ENCODE results near the gene SPI1. TPM values are rescaled to one million over a fixed set of nuclear protein-coding genes. Genes with fewer than 3 reads are reported as not detected.

Gene SPI1
- total and polyA plus RNA-seq, 2 experiments from 2014 or later = 0.30 TPM; not detected in 1

DNA sequence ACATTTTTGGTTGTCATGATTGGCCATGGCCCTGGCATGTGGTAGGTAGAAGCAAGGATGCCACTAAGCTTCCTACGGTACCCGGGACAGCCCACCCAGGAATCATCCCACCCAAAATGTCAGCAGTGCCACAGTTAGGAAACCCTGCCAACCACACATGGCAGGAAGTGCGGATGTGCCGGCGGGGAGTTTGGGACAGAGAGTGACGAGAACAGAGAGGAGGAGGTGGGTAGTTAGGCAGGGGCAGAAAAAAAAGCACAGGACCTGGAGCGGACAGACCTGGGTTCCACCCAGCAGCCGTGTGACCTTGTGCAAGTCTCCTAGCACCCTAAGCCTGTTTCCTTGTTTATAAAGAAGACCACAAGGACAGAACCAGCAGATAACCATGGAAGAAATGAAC is 3.3 kb downstream of the SPI1 start:
- H3K4me3 ChIP-seq = no peak overlapping the region
- H3K9me2 ChIP-seq (ENCODE audit: insufficient read depth) = no peaks in the 10 kb centered on the region
- no peak overlapping the region for H3K27ac ChIP-seq
- no peaks in the 10 kb centered on the region for H3K9me3 ChIP-seq (ENCODE audit: low read depth)
- in situ Hi-C loops (cut with MboI) = loop anchor here (10.0 kb wide), 1 partner anchor 70 kb away; the partner anchor contains the start of gene RAPSN
- no peak for DNase-seq
- H3K9ac ChIP-seq = no peak overlapping the region
- H4K20me1 ChIP-seq (ENCODE audit: insufficient read depth) = no peaks in the 10 kb centered on the region
- H3K27me3 ChIP-seq (replicated peaks; ENCODE audit: insufficient read depth) = no peaks in the 10 kb centered on the region
- no peak overlapping the region for H2AFZ ChIP-seq
- H3K36me3 ChIP-seq (ENCODE audit: low read depth) = no peaks in the 10 kb centered on the region
- 0 out of 2 replicates have a peak, but pooled peaks cover 3% of the 10 kb centered on the region for H3K4me1 ChIP-seq (ENCODE audit: insufficient read depth)
- TF ChIP-seq EZH2 (IDR thresholded peaks at IDR 0.05; ENCODE audit: insufficient read depth, poor library complexity, severe bottlenecking) (no peak), EZH2phosphoT487 (IDR thresholded peaks at IDR 0.05; ENCODE audit: insufficient read depth, low read depth) (no peak)
- WGBS, 2 experiments (ENCODE audit: low coverage in 1 of 2, low lambda C conversion rate in 2 of 2, missing lambda C conversion rate in 2 of 2) = 74 to 75% methylated on average over 8 of the region's 8 CpGs
- no peaks in the 10 kb centered on the region for H3F3A ChIP-seq (ENCODE audit: insufficient read depth)
- H3K4me2 ChIP-seq (ENCODE audit: unreplicated experiment) = no peak overlapping the region
- no peaks in the 10 kb centered on the region for H3K79me2 ChIP-seq (ENCODE audit: insufficient read depth)

DNA sequence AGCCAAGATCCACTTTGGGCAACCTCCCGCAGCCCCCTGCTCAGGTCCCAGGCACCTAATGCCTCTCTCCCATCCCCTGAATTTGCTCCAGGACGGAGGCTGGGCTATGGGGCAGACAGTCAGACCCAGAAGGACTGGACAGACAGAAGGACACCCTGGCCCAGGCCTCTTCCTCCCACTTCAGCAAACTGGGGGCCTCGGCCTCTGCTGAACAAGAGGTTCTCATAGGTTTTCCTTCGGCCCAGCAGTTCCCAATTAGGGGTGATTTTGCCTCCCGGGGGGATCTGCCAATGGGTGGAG is 3.7 kb downstream of the SPI1 start:
- no peaks in the 10 kb centered on the region for H3K36me3 ChIP-seq (ENCODE audit: low read depth)
- H2AFZ ChIP-seq = no peak overlapping the region
- H3F3A ChIP-seq (ENCODE audit: insufficient read depth) = no peaks in the 10 kb centered on the region
- DNase-seq = no peak
- no peaks in the 10 kb centered on the region for H3K79me2 ChIP-seq (ENCODE audit: insufficient read depth)
- H3K27me3 ChIP-seq (replicated peaks; ENCODE audit: insufficient read depth) = no peaks in the 10 kb centered on the region
- 64 to 68% methylated on average over 5 of the region's 5 CpGs for WGBS, 2 experiments (ENCODE audit: low coverage in 1 of 2, low lambda C conversion rate in 2 of 2, missing lambda C conversion rate in 2 of 2)
- no peak overlapping the region for H3K27ac ChIP-seq
- no peaks in the 10 kb centered on the region for H4K20me1 ChIP-seq (ENCODE audit: insufficient read depth)
- 0 out of 2 replicates have a peak, but pooled peaks cover 3% of the 10 kb centered on the region for H3K4me1 ChIP-seq (ENCODE audit: insufficient read depth)
- H3K9me2 ChIP-seq (ENCODE audit: insufficient read depth) = no peaks in the 10 kb centered on the region
- in situ Hi-C loops (cut with MboI) = loop anchor here (10.0 kb wide), 1 partner anchor 70 kb away; the partner anchor contains the start of gene RAPSN
- H3K4me3 ChIP-seq = no peak overlapping the region
- H3K9ac ChIP-seq = no peak overlapping the region
- no peak overlapping the region for H3K4me2 ChIP-seq (ENCODE audit: unreplicated experiment)
- H3K9me3 ChIP-seq (ENCODE audit: low read depth) = no peaks in the 10 kb centered on the region
- TF ChIP-seq EZH2 (IDR thresholded peaks at IDR 0.05; ENCODE audit: insufficient read depth, poor library complexity, severe bottlenecking) (no peak), EZH2phosphoT487 (IDR thresholded peaks at IDR 0.05; ENCODE audit: insufficient read depth, low read depth) (no peak)

DNA sequence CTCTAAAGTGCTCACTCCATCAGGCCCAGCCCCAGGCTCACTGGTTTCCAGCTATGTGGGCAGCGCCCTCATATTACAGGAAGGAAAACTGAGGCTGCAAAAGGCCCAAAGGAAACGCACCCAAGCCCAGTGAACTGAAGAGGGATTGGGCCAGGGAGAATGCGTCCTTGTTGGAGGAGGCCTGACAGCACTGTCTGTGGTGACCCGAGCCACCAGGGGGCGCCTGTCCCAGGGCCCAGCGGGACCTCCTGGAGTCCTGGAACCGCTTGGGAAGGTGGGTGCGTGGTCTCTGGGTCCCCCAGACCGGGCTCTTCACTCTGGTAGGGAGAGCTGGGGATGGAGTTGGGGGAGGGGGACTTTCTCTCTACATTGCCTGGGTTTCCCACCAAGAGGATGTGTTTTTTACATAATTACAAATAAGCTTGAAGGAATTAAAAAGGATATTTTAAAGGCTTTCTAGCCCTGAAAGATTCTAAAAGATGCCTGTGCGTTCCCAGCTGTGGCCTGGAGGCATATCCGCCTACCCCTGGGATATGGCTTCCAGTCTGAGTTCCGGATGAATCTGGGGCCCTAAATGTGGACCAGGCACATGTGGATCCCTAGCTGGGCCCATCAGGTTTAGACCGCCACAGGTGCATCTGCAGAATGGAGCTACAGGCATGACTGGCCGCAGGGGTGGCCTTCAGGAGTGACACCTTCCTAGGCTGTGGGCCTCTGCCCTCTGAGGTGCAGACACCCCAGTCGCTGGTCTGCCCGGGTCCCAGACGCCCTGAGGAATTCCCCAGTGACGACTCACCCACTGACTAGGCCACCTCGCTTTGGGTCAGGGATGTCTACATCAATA is 4.2 kb downstream of the SPI1 start:
- DNase-seq = peak; percentile 81
- TF ChIP-seq EZH2 (IDR thresholded peaks at IDR 0.05; ENCODE audit: insufficient read depth, poor library complexity, severe bottlenecking) (no peak), EZH2phosphoT487 (IDR thresholded peaks at IDR 0.05; ENCODE audit: insufficient read depth, low read depth) (no peak)
- H3K79me2 ChIP-seq (ENCODE audit: insufficient read depth) = no peaks in the 10 kb centered on the region
- no peak overlapping the region for H3K9ac ChIP-seq
- WGBS, 2 experiments (ENCODE audit: low coverage in 1 of 2, low lambda C conversion rate in 2 of 2, missing lambda C conversion rate in 2 of 2) = 34 to 35% methylated on average over 18 to 19 of the region's 19 CpGs
- H3F3A ChIP-seq (ENCODE audit: insufficient read depth) = peaks cover 5% of the 10 kb centered on the region; the same call in 1 of the 2 replicates
- no peak overlapping the region for H3K27ac ChIP-seq
- no peak overlapping the region for H3K4me2 ChIP-seq (ENCODE audit: unreplicated experiment)
- 0 out of 2 replicates have a peak overlapping the region, but pooled peaks have one; percentile 39 for H2AFZ ChIP-seq
- H4K20me1 ChIP-seq (ENCODE audit: insufficient read depth) = no peaks in the 10 kb centered on the region
- in situ Hi-C loops (cut with MboI) = loop anchor here (10.0 kb wide), 1 partner anchor 71 kb away; the partner anchor contains the start of gene RAPSN
- no peaks in the 10 kb centered on the region for H3K9me2 ChIP-seq (ENCODE audit: insufficient read depth)
- peaks cover 3% of the 10 kb centered on the region; the same call in 1 of the 2 replicates for H3K4me1 ChIP-seq (ENCODE audit: insufficient read depth)
- no peaks in the 10 kb centered on the region for H3K36me3 ChIP-seq (ENCODE audit: low read depth)
- H3K4me3 ChIP-seq = no peak overlapping the region
- H3K27me3 ChIP-seq (replicated peaks; ENCODE audit: insufficient read depth) = no peaks in the 10 kb centered on the region
- no peaks in the 10 kb centered on the region for H3K9me3 ChIP-seq (ENCODE audit: low read depth)

GRCh38 chr11:47372422-47372821 is 5.9 kb downstream of the SPI1 start:
- Histone ChIP-seq H3K36me3 (ENCODE audit: low read depth) (no peaks in the 10 kb centered on the region), H3K4me1 (ENCODE audit: insufficient read depth) (peaks cover 3% of the 10 kb centered on the region; the same call in 1 of the 2 replicates), H2AFZ (no peak overlapping the region), H3K79me2 (ENCODE audit: insufficient read depth) (no peaks in the 10 kb centered on the region), H3K9me2 (ENCODE audit: insufficient read depth) (no peaks in the 10 kb centered on the region), H4K20me1 (ENCODE audit: insufficient read depth) (no peaks in the 10 kb centered on the region), H3K9me3 (ENCODE audit: low read depth) (no peaks in the 10 kb centered on the region), H3K27ac (no peak overlapping the region), H3K4me3 (no peak overlapping the region), H3F3A (ENCODE audit: insufficient read depth) (peaks cover 5% of the 10 kb centered on the region; the same call in 1 of the 2 replicates), H3K27me3 (replicated peaks; ENCODE audit: insufficient read depth) (no peaks in the 10 kb centered on the region), H3K9ac (no peak overlapping the region), H3K4me2 (ENCODE audit: unreplicated experiment) (no peak overlapping the region)
- in situ Hi-C loops (cut with MboI) = loop anchor here (10.0 kb wide), 1 partner anchor 72 kb away; the partner anchor contains the start of gene RAPSN
- WGBS, 2 experiments (ENCODE audit: low coverage in 1 of 2, low lambda C conversion rate in 2 of 2, missing lambda C conversion rate in 2 of 2) = 77 to 78% methylated on average over 7 of the region's 7 CpGs
- no peak for DNase-seq
- TF ChIP-seq EZH2phosphoT487 (IDR thresholded peaks at IDR 0.05; ENCODE audit: insufficient read depth, low read depth) (no peak), EZH2 (IDR thresholded peaks at IDR 0.05; ENCODE audit: insufficient read depth, poor library complexity, severe bottlenecking) (no peak)
